GM04504 (cell line): ENCODE results near the gene NPHS2.

ENCODE experiments used
- DNase-seq: peaks from one replicate; pipeline ENCODE4 v3.0.0-alpha.2; 2012; ENCODE audit warnings: low read depth

Gene NPHS2

DNA sequence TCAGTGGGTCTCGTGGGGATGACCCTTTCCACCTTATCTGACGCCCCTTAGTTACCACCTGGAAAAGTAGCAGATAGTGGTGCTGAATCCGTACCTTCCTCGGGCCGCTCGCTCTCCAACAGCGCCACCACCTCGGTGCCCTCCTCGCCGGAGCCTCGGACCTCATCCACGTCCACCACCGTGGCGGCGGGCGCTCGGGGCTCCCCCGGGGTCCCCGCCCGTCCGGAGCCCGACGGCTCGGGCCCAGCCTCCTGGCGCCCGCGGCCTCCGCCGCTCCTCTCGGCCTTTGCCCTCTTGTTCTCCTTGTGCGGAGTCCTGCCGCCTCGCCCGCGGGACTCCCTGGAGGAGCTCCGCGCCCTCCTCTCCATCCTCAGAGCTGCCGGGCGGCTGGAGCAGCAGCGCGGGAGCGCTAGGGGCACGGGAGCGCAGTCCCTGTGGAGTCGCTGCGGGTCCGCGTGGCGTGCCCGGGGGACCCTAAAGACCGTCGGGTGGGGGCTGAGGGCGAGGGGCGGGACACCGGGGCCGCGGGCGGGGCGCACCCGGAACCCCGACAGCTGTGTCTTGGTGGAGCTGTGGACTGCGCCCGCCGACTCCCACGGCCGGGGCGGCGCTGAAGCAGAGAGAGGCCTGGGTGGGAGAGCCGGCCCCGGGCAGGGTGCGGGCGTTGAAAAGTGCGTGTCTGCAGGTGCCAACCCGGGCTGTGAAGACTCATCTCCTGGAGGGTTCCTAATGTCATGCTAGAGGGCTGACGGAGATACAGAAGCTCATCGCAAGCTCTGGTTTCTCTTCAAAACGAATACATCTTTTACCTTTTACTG is at the start of gene NPHS2:
TSS of gene NPHS2 (minus strand) at position 452 of the 818 bp plus-strand sequence. CDS start at position 368, 84 bp downstream.
- DNase-seq: no peak

DNA sequence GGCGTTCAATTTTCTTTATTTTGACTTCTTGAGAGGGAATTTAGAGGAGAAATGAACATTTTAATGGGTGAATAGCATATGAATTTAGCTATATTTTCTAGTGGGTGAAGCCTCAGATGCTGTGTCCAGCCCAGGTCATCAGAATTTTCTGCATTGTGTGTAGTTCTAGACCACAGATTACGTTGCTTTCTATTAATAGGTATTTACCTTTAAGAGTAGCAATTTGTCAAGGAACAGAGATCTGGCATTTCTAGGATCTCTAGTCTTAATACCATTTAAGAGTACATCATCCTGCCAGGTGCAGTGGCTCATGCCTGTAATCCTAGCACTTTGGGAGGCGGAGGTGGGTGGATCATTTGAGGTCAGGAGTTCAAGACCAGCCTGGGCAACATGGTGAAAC is 36.6 kb upstream of the NPHS2 start:
- DNase-seq: no peak

- no peak for DNase-seq
Observed at GRCh38 chr1:179601093-179601492, 25.3 kb upstream of the NPHS2 start.

DNA sequence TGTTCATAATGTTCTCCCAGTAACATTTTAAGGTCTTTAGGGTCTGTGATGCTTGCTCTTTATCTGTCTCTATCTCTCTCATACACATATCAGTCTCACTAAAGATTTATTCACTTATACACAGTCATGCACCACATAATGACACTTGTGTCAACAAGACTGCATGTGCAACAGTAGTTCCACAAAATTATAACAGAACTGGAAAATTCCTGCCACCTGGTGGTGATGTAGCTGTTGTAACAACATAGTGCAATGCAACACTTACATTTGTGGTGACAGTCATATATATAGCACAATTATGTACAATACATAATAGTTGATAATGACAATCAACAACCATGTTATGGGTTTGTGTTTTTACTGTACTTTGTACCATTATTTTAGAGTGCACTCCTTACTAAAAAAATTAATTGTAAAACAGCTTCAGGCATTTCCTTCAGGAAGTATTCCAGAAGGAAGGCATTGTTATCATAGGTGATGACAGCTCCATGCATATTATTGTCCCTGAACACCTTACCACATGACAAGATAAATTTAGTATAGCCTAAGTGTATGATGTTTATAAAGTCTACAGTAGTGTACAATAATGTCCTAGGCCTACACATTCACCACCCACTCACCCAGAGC is 24.0 kb upstream of the NPHS2 start:
- no peak for DNase-seq

DNA sequence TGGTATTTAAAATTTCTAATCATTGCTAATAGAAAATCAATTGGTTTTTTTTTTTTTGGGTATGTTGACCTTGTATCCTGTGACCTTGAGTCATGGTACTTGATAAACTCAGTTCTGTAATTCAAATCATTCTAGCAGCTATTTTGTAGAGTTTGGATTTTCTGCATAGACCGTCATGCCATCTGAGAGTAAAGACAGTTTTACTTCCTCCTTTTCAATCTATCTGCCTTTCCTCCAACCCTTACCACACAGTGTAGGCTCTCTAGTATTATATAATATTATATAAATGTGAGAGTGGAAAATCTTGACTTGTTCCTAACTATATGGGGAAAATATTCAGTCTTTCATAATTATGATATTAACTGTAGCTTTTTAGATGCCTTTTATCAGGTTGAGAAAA is 22.9 kb upstream of the NPHS2 start:
- DNase-seq: no peak

GRCh38 chr1:179591592-179592580 is 16.1 kb upstream of the NPHS2 start, which contains the start of gene TDRD5:
TDRD5 (plus strand) TSS chr1:179591832; CDS start chr1:179592616, 784 bp downstream.
- no peak for DNase-seq

- no peak for DNase-seq
Observed at GRCh38 chr1:179591253-179591591, 15.5 kb upstream of the NPHS2 start.

GRCh38 chr1:179590671-179591070 is 14.9 kb upstream of the NPHS2 start:
- DNase-seq: no peak

GRCh38 chr1:179589509-179589908 is 13.8 kb upstream of the NPHS2 start:
- no peak for DNase-seq

DNA sequence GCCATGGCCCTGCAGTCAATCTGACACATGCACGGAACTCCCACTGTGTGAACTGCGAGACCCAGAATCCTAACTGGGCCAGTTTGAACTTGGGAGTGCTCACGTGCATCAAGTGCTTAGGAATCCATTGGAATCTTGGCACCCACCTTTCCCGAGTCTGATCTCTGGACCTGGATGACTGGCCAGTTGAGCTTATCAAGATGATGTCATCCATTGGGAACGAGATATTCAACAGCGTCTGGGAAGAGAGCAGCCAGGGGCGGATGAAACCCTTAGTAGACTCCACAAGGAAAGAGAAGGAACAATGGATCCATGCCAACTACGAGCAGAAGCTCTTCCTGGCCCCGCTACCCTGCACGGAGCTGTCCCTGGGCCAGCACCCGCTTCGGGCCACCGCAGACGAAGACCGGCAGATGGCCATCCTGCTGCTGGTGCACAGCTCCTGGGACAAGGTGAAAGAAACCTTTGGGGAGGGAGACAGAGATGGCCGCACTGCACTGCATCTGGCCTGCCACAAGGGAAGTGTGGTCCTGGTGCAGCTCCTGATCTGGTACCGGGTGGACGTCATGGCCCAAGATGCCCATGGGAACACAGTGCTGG is 12.8 kb upstream of the NPHS2 start:
- no peak for DNase-seq

DNA sequence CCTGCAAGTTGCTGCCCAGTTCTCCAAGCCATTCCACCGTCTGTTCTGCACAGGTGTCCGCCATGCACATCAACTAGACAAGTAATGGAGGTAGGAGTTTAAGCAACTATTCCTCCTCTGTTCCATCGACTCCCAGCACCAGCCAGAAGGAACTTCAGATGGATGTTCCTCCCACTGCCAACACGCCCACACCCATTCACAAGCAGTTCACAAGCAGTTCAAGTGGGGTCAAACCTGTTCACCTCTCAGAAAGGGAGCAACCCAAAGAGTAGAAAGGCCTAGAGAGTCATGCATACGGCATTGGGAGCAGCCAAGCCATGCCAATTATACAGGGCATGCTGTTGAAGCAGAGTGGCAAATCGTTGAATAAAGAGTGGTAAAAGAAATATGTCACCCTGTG is 11.6 kb upstream of the NPHS2 start:
- no peak for DNase-seq

- DNase-seq: no peak
Observed at GRCh38 chr1:179586107-179586823, 10.5 kb upstream of the NPHS2 start.

DNA sequence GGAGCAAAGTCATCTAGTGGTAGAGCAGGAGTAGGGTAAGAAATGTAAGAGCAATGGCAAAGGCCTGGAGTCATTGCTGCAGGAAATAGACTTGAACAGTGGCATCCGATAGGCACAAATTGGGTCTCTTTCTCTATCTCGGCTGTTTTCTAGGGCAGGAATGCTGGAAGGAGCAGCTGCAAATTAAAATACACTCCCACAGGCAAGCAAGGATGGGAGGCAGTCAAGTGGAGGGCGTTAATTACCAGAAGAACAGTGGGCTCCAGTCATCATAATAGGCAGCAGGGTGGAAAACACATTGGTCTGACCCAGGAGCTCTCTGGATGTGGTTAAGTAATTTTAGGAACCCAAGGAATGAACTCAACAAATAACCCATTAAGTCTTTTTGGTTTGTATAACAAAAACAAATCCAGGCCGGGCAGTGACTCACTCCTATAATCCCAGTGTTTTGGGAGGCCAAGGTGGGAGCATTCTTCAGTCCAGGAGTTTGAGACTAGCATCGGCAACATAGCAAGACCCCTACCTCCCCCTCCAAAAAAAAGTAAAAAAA is 8.1 kb upstream of the NPHS2 start:
- DNase-seq: no peak

GRCh38 chr1:179576509-179576908 is 761 bp upstream of the NPHS2 start:
- no peak for DNase-seq

- DNase-seq: no peak
Observed at GRCh38 chr1:179558078-179558477, 17.7 kb downstream of the NPHS2 start.

- DNase-seq: no peak
Observed at GRCh38 chr1:179554427-179554826, 21.3 kb downstream of the NPHS2 start.

GRCh38 chr1:179550746-179551682 is 24.7 kb downstream of the NPHS2 start:
- DNase-seq: peak; percentile 15

DNA sequence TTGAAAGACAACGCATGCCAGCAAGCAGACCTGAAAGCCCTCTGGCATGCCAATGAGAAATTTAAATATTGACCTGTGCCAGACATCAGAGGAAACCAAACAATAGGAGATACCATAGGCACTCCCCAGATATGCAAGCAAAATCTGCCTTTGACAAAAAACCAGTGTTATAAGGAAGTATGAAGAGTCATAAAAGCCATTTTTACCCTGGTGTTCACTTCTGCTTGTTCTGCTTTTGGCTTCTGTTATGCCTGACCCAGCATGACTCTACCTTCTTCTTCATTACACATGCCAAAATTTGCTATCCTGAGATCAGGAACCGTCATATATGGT is 26.4 kb downstream of the NPHS2 start:
- DNase-seq: no peak

GRCh38 chr1:179548666-179549367 is 26.9 kb downstream of the NPHS2 start:
- no peak for DNase-seq
